ENCODE data around the gene TRHDE. TPM values are rescaled to one million over a fixed set of nuclear protein-coding genes. Genes with fewer than 3 reads are reported as not detected.
"Not testable (repeated sequence)": the region's sequence is repeated elsewhere in the genome, so short reads cannot be mapped to it uniquely, and the experiment has no call there.

TRHDE gene
- polyA plus RNA-seq, 1 donor (not counting 4 experiments of a cell fraction or from before 2014, with no cell fraction given) = 0.12 TPM

DNA sequence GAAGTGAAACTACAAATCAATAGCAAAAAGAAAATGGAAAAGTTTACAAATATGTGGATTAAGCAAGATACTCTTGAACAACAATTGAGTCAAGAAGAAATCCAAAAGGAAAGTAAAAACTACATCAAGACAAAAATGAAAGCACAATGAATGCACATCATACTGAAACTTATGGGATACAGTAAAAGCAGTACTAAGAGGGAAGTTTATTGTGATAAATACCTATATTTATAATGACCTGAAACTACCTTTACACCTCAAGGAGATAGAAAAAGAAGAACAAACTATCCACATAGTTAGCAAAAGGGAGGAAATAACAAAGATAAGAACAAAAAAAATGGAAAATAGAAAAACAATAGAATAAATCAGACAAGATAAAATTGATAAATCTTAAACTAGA lies 375.0 kb downstream of the TRHDE start:
- Histone ChIP-seq H3K9ac (ENCODE audit: control insufficient read depth, extremely low read depth, insufficient read depth, low read length) (no peak overlapping the region), H3K27me3 (ENCODE audit: control insufficient read depth, extremely low read depth, insufficient read depth, low read length) (no peaks in the 10 kb centered on the region), H3K9me1 (ENCODE audit: control insufficient read depth, extremely low read depth, insufficient read depth, low read length) (no peaks in the 10 kb centered on the region), H2AFZ (ENCODE audit: control insufficient read depth, low read length) (no peak overlapping the region), H3K79me2 (ENCODE audit: control insufficient read depth, insufficient read depth, low read length) (no peaks in the 10 kb centered on the region), H3K4me1 (ENCODE audit: control insufficient read depth, extremely low read depth, insufficient read depth, low read length) (no peaks in the 10 kb centered on the region), H3K27ac (ENCODE audit: control insufficient read depth, insufficient read depth, low read length) (no peak overlapping the region), H3K4me3 (ENCODE audit: control insufficient read depth in 2 of 3, extremely low read depth in 1 of 3, insufficient read depth in 2 of 3, low read depth in 1 of 3, low read length in 3 of 3) (no peak overlapping the region), H3K4me2 (ENCODE audit: control insufficient read depth, extremely low read depth, insufficient read depth, low read depth, low read length) (no peak overlapping the region), H3K9me3 (ENCODE audit: control insufficient read depth, low read depth, low read length) (no peaks in the 10 kb centered on the region), H4K20me1 (ENCODE audit: control insufficient read depth, extremely low read depth, insufficient read depth, low read length) (no peaks in the 10 kb centered on the region), H3K36me3 (ENCODE audit: control insufficient read depth in 2 of 2, extremely low read depth in 1 of 2, insufficient read depth in 2 of 2, low read length in 2 of 2) (no peaks in the 10 kb centered on the region)
- dilution Hi-C loops (cut with MboI; ENCODE audit: extremely low pct_ligation_motif_present, low sequenced_read_pairs) = no loop called here
- DNase-seq (ENCODE audit: low read depth, low spot score) (no peak), FAIRE-seq (no peak)
- TF ChIP-seq, protein P1, sequence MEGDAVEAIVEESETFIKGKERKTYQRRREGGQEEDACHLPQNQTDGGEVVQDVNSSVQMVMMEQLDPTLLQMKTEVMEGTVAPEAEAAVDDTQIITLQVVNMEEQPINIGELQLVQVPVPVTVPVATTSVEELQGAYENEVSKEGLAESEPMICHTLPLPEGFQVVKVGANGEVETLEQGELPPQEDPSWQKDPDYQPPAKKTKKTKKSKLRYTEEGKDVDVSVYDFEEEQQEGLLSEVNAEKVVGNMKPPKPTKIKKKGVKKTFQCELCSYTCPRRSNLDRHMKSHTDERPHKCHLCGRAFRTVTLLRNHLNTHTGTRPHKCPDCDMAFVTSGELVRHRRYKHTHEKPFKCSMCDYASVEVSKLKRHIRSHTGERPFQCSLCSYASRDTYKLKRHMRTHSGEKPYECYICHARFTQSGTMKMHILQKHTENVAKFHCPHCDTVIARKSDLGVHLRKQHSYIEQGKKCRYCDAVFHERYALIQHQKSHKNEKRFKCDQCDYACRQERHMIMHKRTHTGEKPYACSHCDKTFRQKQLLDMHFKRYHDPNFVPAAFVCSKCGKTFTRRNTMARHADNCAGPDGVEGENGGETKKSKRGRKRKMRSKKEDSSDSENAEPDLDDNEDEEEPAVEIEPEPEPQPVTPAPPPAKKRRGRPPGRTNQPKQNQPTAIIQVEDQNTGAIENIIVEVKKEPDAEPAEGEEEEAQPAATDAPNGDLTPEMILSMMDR (optimal IDR thresholded peaks at IDR 0.05 in 1 of 3, IDR thresholded peaks at IDR 0.05 in 1 of 3, conservative IDR thresholded peaks at IDR 0.05 in 1 of 3; ENCODE audit: extremely low read depth in 1 of 3, insufficient read depth in 2 of 3, low read length in 3 of 3) = no peak
- TF ChIP-seq EZH2 (IDR thresholded peaks at IDR 0.05; ENCODE audit: low read length) = no peak

GRCh38 chr12:72658615-72659014 lies 386.4 kb downstream of the TRHDE start:
- Histone ChIP-seq H3K4me3 (ENCODE audit: control insufficient read depth in 2 of 3, extremely low read depth in 1 of 3, insufficient read depth in 2 of 3, low read depth in 1 of 3, low read length in 3 of 3) (no peak overlapping the region), H3K9me1 (ENCODE audit: control insufficient read depth, extremely low read depth, insufficient read depth, low read length) (no peaks in the 10 kb centered on the region), H3K27me3 (ENCODE audit: control insufficient read depth, extremely low read depth, insufficient read depth, low read length) (no peaks in the 10 kb centered on the region), H3K9ac (ENCODE audit: control insufficient read depth, extremely low read depth, insufficient read depth, low read length) (no peak overlapping the region), H3K27ac (ENCODE audit: control insufficient read depth, insufficient read depth, low read length) (no peak overlapping the region), H3K36me3 (ENCODE audit: control insufficient read depth in 2 of 2, extremely low read depth in 1 of 2, insufficient read depth in 2 of 2, low read length in 2 of 2) (no peaks in the 10 kb centered on the region), H4K20me1 (ENCODE audit: control insufficient read depth, extremely low read depth, insufficient read depth, low read length) (no peaks in the 10 kb centered on the region), H3K9me3 (ENCODE audit: control insufficient read depth, low read depth, low read length) (no peaks in the 10 kb centered on the region), H2AFZ (ENCODE audit: control insufficient read depth, low read length) (no peak overlapping the region), H3K4me1 (ENCODE audit: control insufficient read depth, extremely low read depth, insufficient read depth, low read length) (no peaks in the 10 kb centered on the region), H3K4me2 (ENCODE audit: control insufficient read depth, extremely low read depth, insufficient read depth, low read depth, low read length) (no peak overlapping the region), H3K79me2 (ENCODE audit: control insufficient read depth, insufficient read depth, low read length) (no peaks in the 10 kb centered on the region)
- dilution Hi-C loops (cut with MboI; ENCODE audit: extremely low pct_ligation_motif_present, low sequenced_read_pairs) = no loop called here
- FAIRE-seq (no peak), DNase-seq (ENCODE audit: low read depth, low spot score) (no peak)
- TF ChIP-seq EZH2 (IDR thresholded peaks at IDR 0.05; ENCODE audit: low read length) = no peak
- TF ChIP-seq, protein P1 (optimal IDR thresholded peaks at IDR 0.05 in 1 of 3, IDR thresholded peaks at IDR 0.05 in 1 of 3, conservative IDR thresholded peaks at IDR 0.05 in 1 of 3; ENCODE audit: extremely low read depth in 1 of 3, insufficient read depth in 2 of 3, low read length in 3 of 3) = no peak

GRCh38 chr12:72660174-72660573 lies 388.0 kb downstream of the TRHDE start:
- H3K4me3 ChIP-seq (ENCODE audit: control insufficient read depth in 2 of 3, extremely low read depth in 1 of 3, insufficient read depth in 2 of 3, low read depth in 1 of 3, low read length in 3 of 3); H3K79me2 ChIP-seq (ENCODE audit: control insufficient read depth, insufficient read depth, low read length); H3K27ac ChIP-seq (ENCODE audit: control insufficient read depth, insufficient read depth, low read length); H3K9ac ChIP-seq (ENCODE audit: control insufficient read depth, extremely low read depth, insufficient read depth, low read length); H3K9me3 ChIP-seq (ENCODE audit: control insufficient read depth, low read depth, low read length); FAIRE-seq; H3K27me3 ChIP-seq (ENCODE audit: control insufficient read depth, extremely low read depth, insufficient read depth, low read length); H2AFZ ChIP-seq (ENCODE audit: control insufficient read depth, low read length); H3K4me1 ChIP-seq (ENCODE audit: control insufficient read depth, extremely low read depth, insufficient read depth, low read length); DNase-seq (ENCODE audit: low read depth, low spot score); H3K36me3 ChIP-seq (ENCODE audit: control insufficient read depth in 2 of 2, extremely low read depth in 1 of 2, insufficient read depth in 2 of 2, low read length in 2 of 2); H4K20me1 ChIP-seq (ENCODE audit: control insufficient read depth, extremely low read depth, insufficient read depth, low read length); H3K9me1 ChIP-seq (ENCODE audit: control insufficient read depth, extremely low read depth, insufficient read depth, low read length); H3K4me2 ChIP-seq (ENCODE audit: control insufficient read depth, extremely low read depth, insufficient read depth, low read depth, low read length); dilution Hi-C loops (cut with MboI; ENCODE audit: extremely low pct_ligation_motif_present, low sequenced_read_pairs): not testable (repeated sequence)
